Stimulated activated CD4-positive, alpha-beta T cell treated with anti-CD3 and anti-CD28 coated beads, Interleukin-1b, Interleukin-23, amount 100 ng/mL, for 48 hours (primary cell): ENCODE data around the gene NDUFS5.
"Not testable (repeated sequence)": the region's sequence is repeated elsewhere in the genome, so short reads cannot be mapped to it uniquely, and the experiment has no call there.

Source experiments
- DNase-seq: peaks from one replicate; pipeline ENCODE4 v3.0.0-alpha.2; 2020

Gene NDUFS5

GRCh38 chr1:39026051-39026865 lies at the start of gene NDUFS5:
Gene NDUFS5 (plus strand): TSS chr1:39026350. CDS start chr1:39028725, 2,375 bp downstream.
- DNase-seq, result peak; percentile 85

DNA sequence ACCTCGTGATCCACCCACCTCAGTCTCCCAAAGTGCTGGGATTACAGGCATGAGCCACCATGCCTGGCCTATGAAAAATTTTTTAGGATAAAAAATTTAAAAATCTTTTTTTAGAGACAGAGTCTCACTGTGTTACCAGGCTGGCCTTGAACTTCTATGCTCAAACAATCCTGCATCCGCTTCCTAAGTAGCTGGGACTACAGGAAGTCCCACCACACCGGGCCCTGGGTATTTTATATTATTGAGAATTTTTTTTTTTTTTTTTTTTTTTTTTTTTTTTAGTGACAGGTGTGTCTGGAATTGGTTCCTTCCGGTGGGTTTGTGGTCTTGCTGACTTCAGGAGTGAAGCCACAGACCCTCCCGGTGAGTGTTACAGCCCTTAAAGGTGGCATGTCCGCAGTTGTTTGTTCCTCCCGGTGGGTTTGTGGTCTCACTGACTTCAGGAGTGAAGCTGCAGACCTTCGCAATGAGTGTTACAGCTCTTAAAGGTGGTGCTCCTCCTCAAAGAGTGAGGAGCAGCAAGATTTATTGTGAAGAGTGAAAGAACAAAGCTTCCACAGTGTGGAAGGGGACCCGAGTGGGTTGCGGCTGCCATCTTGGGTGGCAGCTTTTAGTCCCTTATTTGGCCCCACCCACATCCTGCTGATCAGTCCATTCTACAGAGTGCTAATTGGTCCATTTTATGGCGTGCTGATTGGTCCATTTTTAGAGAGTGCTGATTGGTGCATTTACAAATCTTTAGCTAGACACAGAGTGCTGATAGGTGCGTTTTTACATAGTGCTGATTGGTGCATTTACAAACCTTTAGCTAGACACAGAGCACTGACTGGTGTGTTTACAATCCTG lies 48.5 kb upstream of the NDUFS5 start:
- DNase-seq, result peak; percentile 28

- DNase-seq, result not testable (repeated sequence)
Measured at GRCh38 chr1:38978245-38978542, 48.0 kb upstream of the NDUFS5 start.

DNA sequence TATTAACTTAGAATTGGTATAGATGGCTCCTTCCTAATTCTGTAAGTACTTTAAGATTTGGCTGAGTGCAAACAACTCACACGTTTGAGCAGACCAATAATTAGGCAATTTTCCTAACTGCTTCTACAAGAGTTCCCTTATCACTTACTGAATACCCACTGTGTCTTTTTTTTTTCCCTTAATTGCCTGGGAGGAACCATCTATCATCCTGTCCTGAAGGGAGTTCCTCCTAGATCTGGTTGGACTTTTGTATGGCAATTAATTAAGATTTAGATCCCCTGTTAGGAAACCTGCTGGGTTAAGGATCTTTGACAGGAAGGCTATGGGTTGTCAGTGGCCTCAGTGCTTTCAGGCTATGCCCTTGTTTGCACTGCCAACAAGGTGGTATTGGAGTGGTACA lies 46.8 kb upstream of the NDUFS5 start:
- DNase-seq, result not testable (repeated sequence)

GRCh38 chr1:38989979-38990378 lies 36.2 kb upstream of the NDUFS5 start:
- no peak for DNase-seq

DNA sequence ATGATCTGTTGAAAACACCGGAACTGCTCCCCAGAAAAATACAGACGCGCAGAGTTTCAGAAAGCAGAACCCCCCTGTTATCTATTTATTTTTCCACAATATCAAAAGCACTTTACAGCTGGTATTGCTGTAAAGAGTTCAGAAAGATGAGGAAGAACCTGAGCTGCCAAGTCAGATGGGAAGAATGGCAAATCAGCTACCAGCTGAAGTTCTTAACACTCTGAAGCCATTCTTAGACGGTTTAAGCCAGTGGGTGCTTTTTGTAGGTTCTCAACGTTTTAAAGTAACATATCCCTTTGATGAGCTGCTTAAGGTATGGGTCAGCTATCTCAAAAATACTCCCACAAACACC lies 35.8 kb upstream of the NDUFS5 start:
- DNase-seq, result no peak

DNA sequence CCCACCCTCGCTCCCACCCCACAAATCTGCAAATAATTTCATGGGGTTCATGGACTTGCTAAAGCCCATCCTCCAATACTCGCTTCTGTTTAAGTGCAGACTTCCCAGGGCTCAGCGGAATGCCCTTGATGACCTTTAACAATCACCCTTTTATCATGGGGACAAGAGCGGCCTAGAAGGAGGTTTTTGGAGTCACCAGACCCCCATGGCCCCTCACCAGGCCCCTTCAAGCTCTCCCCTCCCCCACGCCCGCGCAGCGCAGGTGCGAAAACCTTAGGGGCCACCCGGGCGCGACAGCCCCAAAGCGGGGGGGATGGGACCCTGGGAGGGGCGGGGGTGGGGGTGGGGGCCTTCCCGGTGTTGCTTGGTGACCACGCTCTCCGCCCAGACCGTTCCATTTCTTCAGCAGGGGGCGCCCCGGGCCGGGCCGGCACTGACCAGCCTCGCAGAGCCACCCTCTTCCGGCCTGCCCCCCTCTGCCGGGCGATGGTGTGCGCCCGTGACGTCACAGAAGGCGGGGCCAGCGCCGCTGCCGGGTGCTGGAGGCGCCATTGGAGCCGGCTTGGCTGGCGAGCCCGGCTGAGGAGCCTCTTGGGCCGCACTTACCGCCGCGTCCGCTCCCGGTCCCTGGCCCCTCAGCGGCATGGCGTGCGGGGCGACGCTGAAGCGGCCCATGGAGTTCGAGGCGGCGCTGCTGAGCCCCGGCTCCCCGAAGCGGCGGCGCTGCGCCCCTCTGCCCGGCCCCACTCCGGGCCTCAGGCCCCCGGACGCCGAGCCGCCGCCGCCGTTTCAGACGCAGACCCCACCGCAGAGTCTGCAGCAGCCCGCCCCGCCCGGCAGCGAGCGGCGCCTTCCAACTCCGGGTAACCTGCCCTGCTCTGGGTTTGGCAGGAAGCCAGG lies 35.2 kb upstream of the NDUFS5 start, which contains the start of gene AKIRIN1:
Gene AKIRIN1, plus strand, starts transcription at position 539 of the 900 bp plus-strand sequence. Its CDS starts 105 bp downstream, at position 644.
- DNase-seq, result peak; percentile 97

DNA sequence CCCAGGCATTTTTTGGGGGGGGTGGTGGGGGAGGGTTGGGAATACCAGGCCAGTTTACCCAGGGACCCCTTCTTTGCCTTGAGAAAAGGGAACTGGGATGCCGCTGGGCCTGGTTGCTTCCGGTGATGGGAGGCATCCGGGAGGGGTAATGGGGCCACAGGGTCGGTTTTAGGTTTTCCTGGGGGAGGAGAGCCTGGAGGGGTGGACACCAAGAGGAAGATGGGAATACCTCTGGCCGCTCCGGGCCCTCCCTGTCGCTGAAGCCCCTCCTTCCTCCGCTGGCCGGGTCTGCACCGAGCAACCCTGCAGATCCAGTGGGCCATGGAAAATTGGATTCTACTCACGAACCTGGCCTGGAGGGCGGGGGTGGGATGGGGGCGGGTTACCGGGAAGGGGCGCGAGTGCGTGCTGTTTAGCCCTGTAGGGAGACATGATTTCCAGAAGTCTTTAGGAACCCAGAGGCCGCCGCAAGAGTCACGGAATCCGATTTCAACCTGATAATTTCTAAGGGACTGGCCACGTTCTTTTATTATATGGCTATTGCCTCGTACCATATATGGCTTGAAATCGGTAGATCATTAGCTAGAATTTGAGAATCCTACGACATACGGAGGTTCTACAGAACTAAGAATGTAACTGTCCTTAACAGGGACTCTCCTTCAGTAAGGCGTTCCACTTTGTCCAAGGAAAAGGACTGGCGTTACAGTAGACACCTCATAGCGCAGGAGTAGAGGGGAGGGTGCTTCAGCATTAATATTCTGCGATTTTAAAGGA lies 34.3 kb upstream of the NDUFS5 start:
- DNase-seq, result no peak

DNA sequence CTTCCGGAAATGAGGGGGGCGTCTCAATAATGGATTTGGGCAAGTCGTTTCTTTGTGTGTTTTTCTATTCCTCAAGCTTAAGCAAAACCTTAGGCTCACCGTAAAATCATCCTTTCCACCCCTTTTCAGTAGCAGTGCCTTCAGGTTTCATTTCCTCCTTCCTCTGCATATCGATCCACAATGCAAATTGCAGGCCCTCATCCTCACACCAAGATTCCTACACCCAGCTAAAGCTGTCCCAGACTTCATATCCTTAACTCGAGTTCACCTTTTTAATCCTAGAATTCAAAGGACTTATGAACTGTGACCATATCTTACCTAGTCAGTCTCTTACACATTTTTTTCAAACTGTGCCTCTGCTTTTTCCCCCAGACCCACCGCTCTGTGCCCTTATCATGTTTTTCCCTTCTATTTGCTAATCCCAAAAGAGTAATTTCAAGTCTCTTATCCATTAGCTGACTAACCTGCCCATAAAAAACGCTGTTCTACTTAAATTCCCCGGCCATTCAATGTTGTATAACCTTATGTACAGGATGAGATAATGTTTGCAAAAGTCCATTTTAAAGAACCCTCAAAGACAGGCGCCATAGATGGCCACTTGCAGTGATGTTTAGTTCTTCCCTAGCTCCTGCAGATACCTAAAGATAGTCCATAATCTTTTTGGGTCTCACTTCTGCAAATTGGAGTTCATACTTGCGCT lies 33.6 kb upstream of the NDUFS5 start:
- DNase-seq, result no peak

DNA sequence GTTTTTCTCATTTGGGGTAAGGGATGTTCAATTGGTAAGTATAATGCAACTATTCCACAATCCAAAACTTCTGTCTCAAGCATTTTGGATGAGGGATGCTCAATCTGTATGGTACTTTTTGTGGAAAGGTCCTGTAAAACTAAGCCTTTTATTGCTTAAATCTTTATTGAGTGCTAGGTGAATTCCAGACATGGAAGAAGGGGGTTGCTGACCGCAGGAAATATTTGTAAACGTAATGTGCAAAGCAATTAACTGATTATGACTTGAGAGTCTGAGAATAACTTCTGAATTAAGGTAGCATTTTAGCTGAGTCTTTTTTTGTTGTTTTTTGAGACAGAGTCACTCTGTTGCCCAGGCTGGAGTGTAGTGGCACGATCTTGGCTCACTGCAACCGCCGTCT lies 32.0 kb upstream of the NDUFS5 start:
- no peak for DNase-seq

DNA sequence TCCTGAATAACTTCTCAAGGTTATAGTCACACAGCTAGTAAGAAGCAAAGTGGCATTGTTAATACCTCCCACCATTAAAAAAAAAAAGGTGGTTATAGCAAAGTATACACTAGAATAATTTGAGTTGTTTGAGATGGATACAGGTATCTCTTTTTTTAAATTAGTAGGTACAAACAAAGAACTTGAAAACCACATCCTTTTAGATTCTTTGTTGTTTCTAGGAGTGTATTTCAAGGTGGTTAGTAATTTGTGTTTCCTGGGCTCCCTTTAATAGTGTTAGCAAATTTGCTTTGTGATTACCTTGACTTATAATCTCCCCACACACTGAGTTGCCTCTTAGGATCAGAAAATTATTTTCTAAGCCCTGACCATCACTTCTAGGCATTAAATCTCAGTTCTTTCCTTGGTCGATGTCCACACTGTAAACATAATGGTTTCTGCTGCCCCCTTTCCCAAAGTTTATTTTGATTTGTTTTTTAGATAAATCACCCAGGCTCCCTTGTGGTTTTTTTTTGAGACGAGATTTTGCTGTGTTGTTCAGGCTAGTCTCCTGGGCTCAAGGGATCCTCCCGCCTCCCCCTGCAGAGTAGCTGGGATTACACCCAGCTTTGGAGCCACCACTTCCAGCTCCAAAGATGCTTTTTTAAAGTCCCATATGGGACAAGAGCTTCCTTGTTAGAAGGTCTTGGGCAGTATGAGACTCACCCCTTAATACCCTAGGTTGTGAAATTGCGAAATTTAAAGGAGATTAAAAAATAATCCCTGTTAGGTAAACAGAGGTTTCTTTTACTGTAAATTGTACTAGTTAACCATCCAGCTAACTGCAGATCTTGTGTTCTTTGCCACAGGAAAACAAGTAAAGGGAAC lies 28.9 kb upstream of the NDUFS5 start:
- DNase-seq, result no peak

DNA sequence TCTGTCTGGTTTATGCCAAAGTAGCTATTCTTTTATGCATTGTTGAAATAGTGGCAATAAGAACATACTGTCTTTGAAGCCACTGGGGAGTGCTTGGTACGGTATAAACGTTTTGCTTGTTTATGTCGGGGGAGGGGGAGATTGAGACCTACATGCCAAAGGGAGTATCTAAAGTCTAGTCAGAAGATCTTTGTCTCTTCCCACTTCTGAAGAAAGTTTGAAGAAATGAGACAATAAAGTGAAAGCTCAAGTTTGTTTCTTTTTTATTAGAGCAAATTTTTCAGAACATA lies 28.3 kb upstream of the NDUFS5 start:
- no peak for DNase-seq

GRCh38 chr1:39001516-39002421 lies 24.4 kb upstream of the NDUFS5 start:
- no peak for DNase-seq

DNA sequence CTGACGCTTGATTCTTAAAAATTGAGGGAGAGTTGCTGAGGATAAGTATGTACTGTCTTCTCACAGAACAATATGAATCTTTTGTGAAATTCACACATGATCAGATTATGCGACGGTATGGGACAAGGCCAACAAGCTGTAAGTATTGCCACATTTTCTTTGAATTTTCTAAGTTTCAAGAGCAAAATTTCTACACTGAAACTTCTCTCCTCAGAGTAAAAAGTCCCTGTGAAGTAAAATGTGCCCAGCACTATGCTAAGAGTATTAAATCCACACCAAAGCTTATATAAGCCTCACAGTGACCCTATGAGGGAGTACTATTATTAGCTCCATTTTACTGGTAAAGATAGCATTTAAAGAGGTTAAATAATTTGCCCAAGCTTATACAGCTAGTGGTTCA lies 22.9 kb upstream of the NDUFS5 start:
- DNase-seq, result no peak

DNA sequence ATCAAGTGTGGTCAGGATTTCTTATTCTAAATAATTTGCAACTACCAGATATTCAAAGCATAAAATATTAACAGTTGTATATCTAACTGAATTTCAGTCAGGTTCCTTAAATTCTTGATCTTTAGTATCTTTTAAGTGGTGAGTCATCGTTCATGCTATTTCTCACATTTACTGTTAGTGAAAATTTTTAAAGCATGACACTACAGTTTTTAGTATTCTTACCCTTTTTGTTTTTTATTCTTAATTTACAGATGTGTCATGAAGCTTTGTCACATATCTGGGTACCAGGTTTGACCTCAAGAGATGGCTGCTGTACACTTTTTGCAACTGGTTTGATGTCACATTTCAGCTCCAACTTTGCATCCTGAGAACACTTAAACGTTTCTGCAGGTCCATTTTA lies 22.4 kb upstream of the NDUFS5 start:
- no peak for DNase-seq

DNA sequence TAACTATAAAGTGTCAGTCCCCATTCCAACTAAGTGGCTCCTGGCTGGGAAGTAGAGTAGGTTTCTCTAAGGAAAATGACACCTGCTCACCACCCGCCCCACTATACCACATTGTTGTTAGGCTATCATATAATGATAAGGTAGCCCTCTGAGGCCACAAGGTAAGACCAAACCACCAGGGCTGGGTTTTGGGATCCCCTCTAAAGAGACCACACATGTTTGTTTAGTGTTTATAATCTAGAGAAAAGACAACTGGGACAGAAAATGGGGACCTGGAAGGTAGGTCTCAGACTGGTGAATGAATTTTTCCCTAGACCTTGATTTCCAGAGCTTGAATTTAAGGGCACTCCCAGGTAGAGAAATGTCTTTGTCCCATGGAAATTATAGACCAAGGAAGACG lies 19.9 kb upstream of the NDUFS5 start:
- DNase-seq, result no peak

DNA sequence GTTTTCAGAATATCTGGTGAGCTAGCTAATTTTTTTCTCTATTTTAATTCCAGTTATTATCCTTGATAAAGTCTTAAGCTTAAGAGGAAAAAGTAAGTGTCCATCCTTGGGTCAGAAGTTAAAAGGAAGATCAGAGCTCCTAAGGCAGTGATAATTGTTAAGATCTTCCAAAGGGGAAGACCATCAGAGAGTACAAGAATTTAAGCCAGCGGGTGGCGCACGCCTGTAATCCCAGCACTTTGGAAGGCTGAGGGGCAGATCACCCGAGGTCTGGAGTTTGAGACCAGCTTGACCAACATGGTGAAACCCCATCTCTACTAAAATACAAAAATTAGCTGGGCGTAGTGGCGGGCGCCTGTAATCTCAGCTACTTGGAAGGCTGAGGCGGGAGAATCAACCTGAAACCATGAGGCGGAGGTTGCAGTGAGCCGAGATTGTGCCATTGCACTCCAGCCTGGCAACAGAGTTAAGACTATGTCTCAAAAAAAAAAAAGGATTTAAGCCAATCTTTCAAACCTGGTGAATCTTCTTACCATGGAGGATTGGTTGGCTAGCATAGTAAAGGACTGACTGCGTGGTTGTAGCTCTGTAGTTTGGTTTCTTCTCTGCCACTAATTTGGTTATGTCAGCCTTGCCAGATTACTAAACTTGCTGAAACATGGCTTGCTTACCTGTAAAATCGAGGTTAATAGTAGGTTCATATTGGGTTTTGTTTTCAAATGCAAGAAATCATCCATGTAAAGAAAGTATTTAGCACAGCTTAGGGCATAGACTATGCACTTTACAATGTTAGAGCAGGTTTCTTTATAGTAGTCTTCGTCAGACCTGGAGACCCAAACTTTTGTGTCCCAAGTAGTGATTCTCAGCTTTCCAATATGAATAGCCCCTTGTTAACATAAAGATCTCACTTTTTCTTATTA lies 19.2 kb upstream of the NDUFS5 start:
- no peak for DNase-seq

DNA sequence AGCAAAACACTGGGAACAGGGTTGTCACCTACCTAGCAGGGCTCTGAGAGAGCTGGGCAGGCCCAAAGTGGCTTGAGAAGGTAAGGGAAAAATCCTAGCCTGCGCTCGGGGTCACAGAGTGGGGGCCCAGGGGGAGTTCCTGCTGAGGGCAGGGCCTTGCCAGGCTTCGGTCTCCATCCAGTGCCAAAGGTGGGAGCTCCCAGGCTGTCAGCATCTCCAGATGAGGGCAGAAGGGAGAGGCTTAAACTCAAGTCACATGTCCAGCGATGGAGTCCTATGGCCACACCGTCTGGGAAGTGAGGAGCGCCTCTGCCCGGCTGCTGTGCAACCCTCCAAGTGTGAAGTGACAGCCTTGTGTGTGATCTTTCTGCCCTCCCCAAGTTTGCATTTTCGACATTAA lies 11.2 kb upstream of the NDUFS5 start:
- not testable (repeated sequence) for DNase-seq
